Measurements from ENCODE around the gene KLF5.

Gene KLF5

GRCh38 chr13:73039201-73040108, 19.4 kb upstream of the KLF5 start:
- no peak for DNase-seq
- Histone ChIP-seq H3K4me3 (ENCODE audit: low read length) (no peak overlapping the region), H3K27ac (ENCODE audit: low read length) (no peak overlapping the region), H3K79me2 (ENCODE audit: low read length) (no peaks in the 10 kb centered on the region), H3K9me3 (replicated peaks; ENCODE audit: insufficient read depth, low read length) (no peaks in the 10 kb centered on the region), H3K4me2 (ENCODE audit: low read depth, low read length) (no peak overlapping the region), H3K36me3 (replicated peaks; ENCODE audit: insufficient read depth, low read length) (no peaks in the 10 kb centered on the region), H2AFZ (ENCODE audit: low read length) (no peak overlapping the region), H3K9ac (ENCODE audit: low read length) (no peak overlapping the region), H3F3A (ENCODE audit: insufficient read depth, low read length) (no peaks in the 10 kb centered on the region), H4K20me1 (ENCODE audit: insufficient read depth, low read length) (no peaks in the 10 kb centered on the region), H3K9me2 (replicated peaks; ENCODE audit: insufficient read depth, low read length) (no peaks in the 10 kb centered on the region), H3K4me1 (ENCODE audit: low read length) (no peaks in the 10 kb centered on the region), H3K27me3 (replicated peaks; ENCODE audit: insufficient read depth, low read length) (no peaks in the 10 kb centered on the region)
- TF ChIP-seq EZH2phosphoT487 (IDR thresholded peaks at IDR 0.05; ENCODE audit: low read length), result no peak
- TF ChIP-seq EZH2 (optimal IDR thresholded peaks at IDR 0.05; ENCODE audit: low read depth, low read length), result no peak
- TF ChIP-seq CTCF (IDR thresholded peaks at IDR 0.05; ENCODE audit: low read length), result no peak

DNA sequence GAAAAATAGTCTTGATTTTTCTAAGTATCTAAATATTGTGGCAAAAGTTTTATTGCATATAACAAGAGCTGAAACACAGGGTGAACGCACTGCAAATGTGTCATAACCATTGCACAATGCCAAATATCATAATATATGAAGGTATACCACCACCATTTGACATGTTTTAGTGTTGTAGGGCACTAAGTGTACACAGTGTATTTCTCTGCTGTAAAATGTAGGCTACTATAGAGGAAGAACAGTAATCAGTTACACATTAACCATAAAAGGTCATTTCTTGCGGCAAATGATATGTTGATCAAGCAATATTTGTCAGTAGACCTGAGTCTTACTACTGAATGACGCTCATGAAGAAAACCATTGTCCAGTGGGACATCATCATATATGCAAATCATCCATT, 18.3 kb upstream of the KLF5 start:
- H3K4me2 ChIP-seq (ENCODE audit: low read depth, low read length), result no peak overlapping the region
- H4K20me1 ChIP-seq (ENCODE audit: insufficient read depth, low read length), result no peaks in the 10 kb centered on the region
- no peaks in the 10 kb centered on the region for H3K9me3 ChIP-seq (replicated peaks; ENCODE audit: insufficient read depth, low read length)
- H3K36me3 ChIP-seq (replicated peaks; ENCODE audit: insufficient read depth, low read length), result no peaks in the 10 kb centered on the region
- no peak overlapping the region for H3K9ac ChIP-seq (ENCODE audit: low read length)
- H3K27ac ChIP-seq (ENCODE audit: low read length), result no peak overlapping the region
- H3K4me1 ChIP-seq (ENCODE audit: low read length), result no peaks in the 10 kb centered on the region
- no peaks in the 10 kb centered on the region for H3F3A ChIP-seq (ENCODE audit: insufficient read depth, low read length)
- no peaks in the 10 kb centered on the region for H3K79me2 ChIP-seq (ENCODE audit: low read length)
- H3K27me3 ChIP-seq (replicated peaks; ENCODE audit: insufficient read depth, low read length), result no peaks in the 10 kb centered on the region
- H3K4me3 ChIP-seq (ENCODE audit: low read length), result no peak overlapping the region
- TF ChIP-seq CTCF (IDR thresholded peaks at IDR 0.05; ENCODE audit: low read length), result no peak
- TF ChIP-seq EZH2phosphoT487 (IDR thresholded peaks at IDR 0.05; ENCODE audit: low read length), result no peak
- no peak for DNase-seq
- no peak overlapping the region for H2AFZ ChIP-seq (ENCODE audit: low read length)
- no peaks in the 10 kb centered on the region for H3K9me2 ChIP-seq (replicated peaks; ENCODE audit: insufficient read depth, low read length)

GRCh38 chr13:73040968-73041596, 17.7 kb upstream of the KLF5 start:
- Histone ChIP-seq H3K9me3 (replicated peaks; ENCODE audit: insufficient read depth, low read length) (no peaks in the 10 kb centered on the region), H3K4me3 (ENCODE audit: low read length) (no peak overlapping the region), H3K27me3 (replicated peaks; ENCODE audit: insufficient read depth, low read length) (no peaks in the 10 kb centered on the region), H3K79me2 (ENCODE audit: low read length) (no peaks in the 10 kb centered on the region), H3K9me2 (replicated peaks; ENCODE audit: insufficient read depth, low read length) (no peaks in the 10 kb centered on the region), H3K4me1 (ENCODE audit: low read length) (no peaks in the 10 kb centered on the region), H2AFZ (ENCODE audit: low read length) (no peak overlapping the region), H3K9ac (ENCODE audit: low read length) (no peak overlapping the region), H3K36me3 (replicated peaks; ENCODE audit: insufficient read depth, low read length) (no peaks in the 10 kb centered on the region), H4K20me1 (ENCODE audit: insufficient read depth, low read length) (no peaks in the 10 kb centered on the region), H3F3A (ENCODE audit: insufficient read depth, low read length) (no peaks in the 10 kb centered on the region), H3K27ac (ENCODE audit: low read length) (no peak overlapping the region), H3K4me2 (ENCODE audit: low read depth, low read length) (no peak overlapping the region)
- DNase-seq, result no peak
- TF ChIP-seq EZH2 (optimal IDR thresholded peaks at IDR 0.05; ENCODE audit: low read depth, low read length) (no peak), EZH2phosphoT487 (IDR thresholded peaks at IDR 0.05; ENCODE audit: low read length) (no peak), CTCF (IDR thresholded peaks at IDR 0.05; ENCODE audit: low read length) (no peak)

Measured in MM.1S (cell line).